Measurements from ENCODE around the gene IL6R.
A peak's percentile ranks its signal among the peaks of the same experiment; 100 is the strongest.

IL6R gene

GRCh38 chr1:154453574-154454352 is 48.6 kb downstream of the IL6R start:
- no peak for DNase-seq

- DNase-seq, result no peak
Measured at GRCh38 chr1:154454386-154455120, 49.4 kb downstream of the IL6R start.

- no peak for DNase-seq
Measured at GRCh38 chr1:154456631-154457030, 51.5 kb downstream of the IL6R start.

- DNase-seq, result no peak
Measured at GRCh38 chr1:154459080-154459479, 53.9 kb downstream of the IL6R start.

- no peak for DNase-seq
Measured at GRCh38 chr1:154460695-154461260, 55.6 kb downstream of the IL6R start.

- no peak for DNase-seq
Measured at GRCh38 chr1:154463512-154463990, 58.4 kb downstream of the IL6R start.

- no peak for DNase-seq
Measured at GRCh38 chr1:154465621-154466195, 60.6 kb downstream of the IL6R start.

- no peak for DNase-seq
Measured at GRCh38 chr1:154466206-154466605, 61.1 kb downstream of the IL6R start.

- no peak for DNase-seq
Measured at GRCh38 chr1:154466921-154467417, 61.8 kb downstream of the IL6R start.

GRCh38 chr1:154467434-154468102 is 62.4 kb downstream of the IL6R start:
- DNase-seq, result no peak

- no peak for DNase-seq
Measured at GRCh38 chr1:154468535-154469250, 63.5 kb downstream of the IL6R start.

GRCh38 chr1:154469844-154470560 is 64.9 kb downstream of the IL6R start:
- no peak for DNase-seq

GRCh38 chr1:154471304-154471703 is 66.2 kb downstream of the IL6R start:
- no peak for DNase-seq

GRCh38 chr1:154474802-154475201 is 69.7 kb downstream of the IL6R start:
- DNase-seq, result no peak

- no peak for DNase-seq
Measured at GRCh38 chr1:154476791-154477190, 71.6 kb downstream of the IL6R start.

- DNase-seq, result no peak
Measured at GRCh38 chr1:154478013-154478412, 72.9 kb downstream of the IL6R start.

GRCh38 chr1:154478639-154479038 is 73.5 kb downstream of the IL6R start:
- DNase-seq, result no peak

- peak; percentile 98 for DNase-seq
Measured at GRCh38 chr1:154479764-154480421, 74.8 kb downstream of the IL6R start.

GRCh38 chr1:154481053-154481452 is 75.9 kb downstream of the IL6R start:
- peak; percentile 93 for DNase-seq

GRCh38 chr1:154483941-154484803 is 79.0 kb downstream of the IL6R start:
- DNase-seq, result no peak
